HepG2 (cell line): Measurements from ENCODE around the gene SYT7. TPM values are rescaled to one million over a fixed set of nuclear protein-coding genes. Genes with fewer than 3 reads are reported as not detected.
A peak's percentile ranks its signal among the peaks of the same experiment; 100 is the strongest.

Source experiments
- MBNL3 ChIP-seq: fragments of 250-450 bp; sonication (Bioruptor Pico); conservative IDR thresholded peaks from 2 replicates; pipeline ENCODE4 v1.8.0; 2022; ENCODE audit warnings: mild to moderate bottlenecking, inconsistent platforms
- MXI1 ChIP-seq: IDR thresholded peaks from 3 replicates; pipeline ENCODE4 v1.6.1; 2012; ENCODE audit warnings: low read depth, low read length, inconsistent platforms, borderline replicate concordance
- SALL1 ChIP-seq: sonication (generic); formaldehyde crosslinking; IDR thresholded peaks from 2 replicates; pipeline ENCODE4 v1.8.0; 2022; ENCODE audit warnings: mild to moderate bottlenecking, missing genetic modification reagents
- SKI ChIP-seq: fragments of 450-650 bp; IDR thresholded peaks from one replicate; pipeline ENCODE4 v1.6.1; 2018; ENCODE audit warnings: mild to moderate bottlenecking; ENCODE audit not compliant: partially characterized antibody
- SOX6 ChIP-seq, 2 experiments: fragments of 450-650 bp in 1 of 2; sonication (generic) in 1 of 2; formaldehyde crosslinking in 1 of 2; IDR thresholded peaks; 2 replicates each; pipeline versions ENCODE4 v1.4.0 to v1.6.1; 2017 to 2020; ENCODE audit warnings: antibody characterized with exemption in 1 of 2, mild to moderate bottlenecking in 1 of 2, missing genetic modification reagents in 1 of 2
- TCF7 ChIP-seq: sonication (generic); IDR thresholded peaks from 2 replicates; pipeline ENCODE4 v1.6.1; 2016; ENCODE audit warnings: antibody characterized with exemption, low read depth
- TEAD3 ChIP-seq: optimal IDR thresholded peaks from 2 replicates; pipeline ENCODE3; 2016; ENCODE audit warnings: borderline replicate concordance
- ZNF264 ChIP-seq: sonication (generic); formaldehyde crosslinking; IDR thresholded peaks from 2 replicates; pipeline ENCODE4 v1.4.0; 2020; ENCODE audit warnings: missing genetic modification reagents
- ZNF292 ChIP-seq: sonication (generic); formaldehyde crosslinking; IDR thresholded peaks from 2 replicates; pipeline ENCODE4 v1.8.1; 2022; ENCODE audit warnings: mild to moderate bottlenecking, low read depth, missing genetic modification reagents, borderline replicate concordance
- ZNF746 ChIP-seq: sonication (generic); formaldehyde crosslinking; IDR thresholded peaks from 2 replicates; pipeline ENCODE4 v1.8.0; 2022; ENCODE audit warnings: mild to moderate bottlenecking, missing genetic modification reagents
- polyA plus RNA-seq, 8 experiments: library from polyadenylated mRNA; depleted of rRNA in 3 of 8; stranded (reverse) in 7 of 8; unstranded in 1 of 8; fragments of >200 nt; fragmentation: Illumina TruSeq in 4 of 8; extraction: Trizol in 4 of 8; gene quantifications; 2 replicates each; pipeline versions ENCODE4 v1.2.1 to v1.2.3, GENCODE V29; 2011 to 2016; ENCODE audit warnings: low read depth in 4 of 8, missing spikeins in 1 of 8, mixed read lengths in 1 of 8; ENCODE audit not compliant: insufficient read depth in 1 of 8
- total RNA-seq, 5 experiments: library from RNA; depleted of rRNA; stranded (reverse); fragments of >200 nt; fragmentation: Illumina TruSeq; extraction: Trizol; gene quantifications; 2 replicates each; pipeline ENCODE4 v1.2.3, GENCODE V29; 2016; ENCODE audit warnings: low read depth in 1 of 5
- TF ChIP-seq, protein P1 (sequence below): sonication (generic); formaldehyde crosslinking; IDR thresholded peaks from 2 replicates; pipeline ENCODE4 v1.4.0; 2020; ENCODE audit warnings: missing genetic modification reagents
- TF ChIP-seq, protein P2 (sequence below), 2 experiments: fragments of 450-650 bp in 1 of 2; sonication (generic) in 1 of 2; formaldehyde crosslinking in 1 of 2; IDR thresholded peaks; 2 replicates each; pipeline versions ENCODE4 v1.6.1 to v1.8.0; 2016 to 2022; ENCODE audit warnings: antibody characterized with exemption in 1 of 2, mild to moderate bottlenecking in 1 of 2, missing genetic modification reagents in 1 of 2
- TF ChIP-seq, protein P3 (sequence below): sonication (generic); formaldehyde crosslinking; IDR thresholded peaks from 2 replicates; pipeline ENCODE4 v1.4.0; 2020; ENCODE audit warnings: missing genetic modification reagents

SYT7 gene
- total and polyA plus RNA-seq, 2 of the 13 experiments (the other 11 are each of a cell fraction or from before 2014, with no cell fraction given): 1.4 to 4.4 TPM

- TF ChIP-seq ZNF746 (CRISPR knock-in tag) (peak; percentile 42; the same call in 1 of the 2 replicates), MXI1 (peak; percentile 56; the same call in 1 of the 3 replicates), MBNL3 (CRISPR knock-in tag) (no peak), SALL1 (CRISPR knock-in tag) (peak; percentile 94), TEAD3 (CRISPR knock-in tag) (peak; percentile 49), TCF7 (peak; percentile 78), ZNF292 (peak; percentile 77; the same call in 1 of the 2 replicates), ZNF264 (CRISPR knock-in tag) (peak; percentile 66; the same call in 1 of the 2 replicates), SOX6 (IDR thresholded peaks at IDR 0.05) (no peak), SOX6 (CRISPR knock-in tag; IDR thresholded peaks at IDR 0.05) (peak; percentile 78), SKI (no peak)
- TF ChIP-seq, protein P1, sequence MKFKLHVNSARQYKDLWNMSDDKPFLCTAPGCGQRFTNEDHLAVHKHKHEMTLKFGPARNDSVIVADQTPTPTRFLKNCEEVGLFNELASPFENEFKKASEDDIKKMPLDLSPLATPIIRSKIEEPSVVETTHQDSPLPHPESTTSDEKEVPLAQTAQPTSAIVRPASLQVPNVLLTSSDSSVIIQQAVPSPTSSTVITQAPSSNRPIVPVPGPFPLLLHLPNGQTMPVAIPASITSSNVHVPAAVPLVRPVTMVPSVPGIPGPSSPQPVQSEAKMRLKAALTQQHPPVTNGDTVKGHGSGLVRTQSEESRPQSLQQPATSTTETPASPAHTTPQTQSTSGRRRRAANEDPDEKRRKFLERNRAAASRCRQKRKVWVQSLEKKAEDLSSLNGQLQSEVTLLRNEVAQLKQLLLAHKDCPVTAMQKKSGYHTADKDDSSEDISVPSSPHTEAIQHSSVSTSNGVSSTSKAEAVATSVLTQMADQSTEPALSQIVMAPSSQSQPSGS (CRISPR knock-in tag): no peak; the same call in 1 of the 2 replicates
- TF ChIP-seq, protein P2, sequence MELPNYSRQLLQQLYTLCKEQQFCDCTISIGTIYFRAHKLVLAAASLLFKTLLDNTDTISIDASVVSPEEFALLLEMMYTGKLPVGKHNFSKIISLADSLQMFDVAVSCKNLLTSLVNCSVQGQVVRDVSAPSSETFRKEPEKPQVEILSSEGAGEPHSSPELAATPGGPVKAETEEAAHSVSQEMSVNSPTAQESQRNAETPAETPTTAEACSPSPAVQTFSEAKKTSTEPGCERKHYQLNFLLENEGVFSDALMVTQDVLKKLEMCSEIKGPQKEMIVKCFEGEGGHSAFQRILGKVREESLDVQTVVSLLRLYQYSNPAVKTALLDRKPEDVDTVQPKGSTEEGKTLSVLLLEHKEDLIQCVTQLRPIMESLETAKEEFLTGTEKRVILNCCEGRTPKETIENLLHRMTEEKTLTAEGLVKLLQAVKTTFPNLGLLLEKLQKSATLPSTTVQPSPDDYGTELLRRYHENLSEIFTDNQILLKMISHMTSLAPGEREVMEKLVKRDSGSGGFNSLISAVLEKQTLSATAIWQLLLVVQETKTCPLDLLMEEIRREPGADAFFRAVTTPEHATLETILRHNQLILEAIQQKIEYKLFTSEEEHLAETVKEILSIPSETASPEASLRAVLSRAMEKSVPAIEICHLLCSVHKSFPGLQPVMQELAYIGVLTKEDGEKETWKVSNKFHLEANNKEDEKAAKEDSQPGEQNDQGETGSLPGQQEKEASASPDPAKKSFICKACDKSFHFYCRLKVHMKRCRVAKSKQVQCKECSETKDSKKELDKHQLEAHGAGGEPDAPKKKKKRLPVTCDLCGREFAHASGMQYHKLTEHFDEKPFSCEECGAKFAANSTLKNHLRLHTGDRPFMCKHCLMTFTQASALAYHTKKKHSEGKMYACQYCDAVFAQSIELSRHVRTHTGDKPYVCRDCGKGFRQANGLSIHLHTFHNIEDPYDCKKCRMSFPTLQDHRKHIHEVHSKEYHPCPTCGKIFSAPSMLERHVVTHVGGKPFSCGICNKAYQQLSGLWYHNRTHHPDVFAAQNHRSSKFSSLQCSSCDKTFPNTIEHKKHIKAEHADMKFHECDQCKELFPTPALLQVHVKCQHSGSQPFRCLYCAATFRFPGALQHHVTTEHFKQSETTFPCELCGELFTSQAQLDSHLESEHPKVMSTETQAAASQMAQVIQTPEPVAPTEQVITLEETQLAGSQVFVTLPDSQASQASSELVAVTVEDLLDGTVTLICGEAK (IDR thresholded peaks at IDR 0.05): no peak
- TF ChIP-seq, protein P2 (CRISPR knock-in tag; IDR thresholded peaks at IDR 0.05): peak; percentile 59; the same call in 1 of the 2 replicates
- TF ChIP-seq, protein P3, sequence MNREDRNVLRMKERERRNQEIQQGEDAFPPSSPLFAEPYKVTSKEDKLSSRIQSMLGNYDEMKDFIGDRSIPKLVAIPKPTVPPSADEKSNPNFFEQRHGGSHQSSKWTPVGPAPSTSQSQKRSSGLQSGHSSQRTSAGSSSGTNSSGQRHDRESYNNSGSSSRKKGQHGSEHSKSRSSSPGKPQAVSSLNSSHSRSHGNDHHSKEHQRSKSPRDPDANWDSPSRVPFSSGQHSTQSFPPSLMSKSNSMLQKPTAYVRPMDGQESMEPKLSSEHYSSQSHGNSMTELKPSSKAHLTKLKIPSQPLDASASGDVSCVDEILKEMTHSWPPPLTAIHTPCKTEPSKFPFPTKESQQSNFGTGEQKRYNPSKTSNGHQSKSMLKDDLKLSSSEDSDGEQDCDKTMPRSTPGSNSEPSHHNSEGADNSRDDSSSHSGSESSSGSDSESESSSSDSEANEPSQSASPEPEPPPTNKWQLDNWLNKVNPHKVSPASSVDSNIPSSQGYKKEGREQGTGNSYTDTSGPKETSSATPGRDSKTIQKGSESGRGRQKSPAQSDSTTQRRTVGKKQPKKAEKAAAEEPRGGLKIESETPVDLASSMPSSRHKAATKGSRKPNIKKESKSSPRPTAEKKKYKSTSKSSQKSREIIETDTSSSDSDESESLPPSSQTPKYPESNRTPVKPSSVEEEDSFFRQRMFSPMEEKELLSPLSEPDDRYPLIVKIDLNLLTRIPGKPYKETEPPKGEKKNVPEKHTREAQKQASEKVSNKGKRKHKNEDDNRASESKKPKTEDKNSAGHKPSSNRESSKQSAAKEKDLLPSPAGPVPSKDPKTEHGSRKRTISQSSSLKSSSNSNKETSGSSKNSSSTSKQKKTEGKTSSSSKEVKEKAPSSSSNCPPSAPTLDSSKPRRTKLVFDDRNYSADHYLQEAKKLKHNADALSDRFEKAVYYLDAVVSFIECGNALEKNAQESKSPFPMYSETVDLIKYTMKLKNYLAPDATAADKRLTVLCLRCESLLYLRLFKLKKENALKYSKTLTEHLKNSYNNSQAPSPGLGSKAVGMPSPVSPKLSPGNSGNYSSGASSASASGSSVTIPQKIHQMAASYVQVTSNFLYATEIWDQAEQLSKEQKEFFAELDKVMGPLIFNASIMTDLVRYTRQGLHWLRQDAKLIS (CRISPR knock-in tag): no peak
Observed at GRCh38 chr11:61609000-61609979, 28.4 kb upstream of the SYT7 start (continued).
